Measurements from ENCODE around the gene LURAP1L.

DNA sequence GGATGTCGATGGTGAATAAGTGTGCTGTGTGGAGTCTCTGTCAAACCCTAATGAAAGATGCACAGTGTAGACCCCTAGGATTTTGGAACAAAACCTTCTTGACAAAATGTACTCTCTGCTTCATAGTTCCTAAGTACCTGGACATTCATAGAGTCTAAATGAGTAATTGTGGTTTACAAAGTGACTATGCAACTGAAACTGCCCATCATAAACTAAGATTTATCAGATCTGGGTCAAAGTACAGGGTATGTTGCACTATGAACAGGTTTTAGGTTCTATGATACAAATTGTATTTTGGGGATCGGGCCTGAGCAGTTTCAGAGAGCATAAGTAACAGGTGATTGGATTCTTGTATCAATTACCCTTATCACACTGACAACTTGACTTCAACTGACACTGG, 79.4 kb downstream of the LURAP1L start:
- TF ChIP-seq, protein P1, sequence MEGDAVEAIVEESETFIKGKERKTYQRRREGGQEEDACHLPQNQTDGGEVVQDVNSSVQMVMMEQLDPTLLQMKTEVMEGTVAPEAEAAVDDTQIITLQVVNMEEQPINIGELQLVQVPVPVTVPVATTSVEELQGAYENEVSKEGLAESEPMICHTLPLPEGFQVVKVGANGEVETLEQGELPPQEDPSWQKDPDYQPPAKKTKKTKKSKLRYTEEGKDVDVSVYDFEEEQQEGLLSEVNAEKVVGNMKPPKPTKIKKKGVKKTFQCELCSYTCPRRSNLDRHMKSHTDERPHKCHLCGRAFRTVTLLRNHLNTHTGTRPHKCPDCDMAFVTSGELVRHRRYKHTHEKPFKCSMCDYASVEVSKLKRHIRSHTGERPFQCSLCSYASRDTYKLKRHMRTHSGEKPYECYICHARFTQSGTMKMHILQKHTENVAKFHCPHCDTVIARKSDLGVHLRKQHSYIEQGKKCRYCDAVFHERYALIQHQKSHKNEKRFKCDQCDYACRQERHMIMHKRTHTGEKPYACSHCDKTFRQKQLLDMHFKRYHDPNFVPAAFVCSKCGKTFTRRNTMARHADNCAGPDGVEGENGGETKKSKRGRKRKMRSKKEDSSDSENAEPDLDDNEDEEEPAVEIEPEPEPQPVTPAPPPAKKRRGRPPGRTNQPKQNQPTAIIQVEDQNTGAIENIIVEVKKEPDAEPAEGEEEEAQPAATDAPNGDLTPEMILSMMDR (IDR thresholded peaks at IDR 0.05; ENCODE audit: low read length): no peak
- TF ChIP-seq EZH2 (IDR thresholded peaks at IDR 0.05; ENCODE audit: borderline replicate concordance, low read length): no peak

All from OCI-LY1 (cell line).